T-helper 2 cell (primary cell): ENCODE results near the gene GIPR.
"Not testable (repeated sequence)": the region's sequence is repeated elsewhere in the genome, so short reads cannot be mapped to it uniquely, and the experiment has no call there.

Experiments used
- DNase-seq, 5 experiments: peaks; one replicate each; pipeline versions ENCODE4 v3.0.0 to v3.0.0-alpha.2; 2012 to 2022

Gene GIPR

GRCh38 chr19:45646345-45646698, 21.7 kb upstream of the GIPR start:
- DNase-seq = no peak

DNA sequence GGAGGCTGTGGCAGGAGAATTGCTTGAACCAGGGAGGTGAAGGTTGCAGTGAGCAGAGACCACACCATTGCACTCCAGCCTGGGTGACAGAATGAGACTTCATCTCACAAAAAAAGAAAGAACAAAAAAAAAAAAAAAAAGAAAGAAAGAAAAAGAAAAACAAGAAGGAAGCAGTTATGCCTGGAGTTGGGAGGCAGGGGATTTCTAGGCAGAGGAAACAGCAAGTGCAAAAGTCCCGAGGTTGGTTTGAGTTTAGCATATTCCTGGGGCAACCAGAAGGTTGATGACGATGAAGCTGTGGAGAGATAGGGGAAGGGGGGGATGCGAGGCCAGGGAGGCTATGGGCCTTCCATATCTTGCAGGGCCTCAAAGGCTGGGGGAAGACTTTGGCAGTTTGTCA, 17.3 kb upstream of the GIPR start:
- DNase-seq = no peak

GRCh38 chr19:45653634-45654033, 14.4 kb upstream of the GIPR start:
- no peak for DNase-seq

- DNase-seq = no peak
These were observed 12.9 kb upstream of the GIPR start for GRCh38 chr19:45655073-45655472.

DNA sequence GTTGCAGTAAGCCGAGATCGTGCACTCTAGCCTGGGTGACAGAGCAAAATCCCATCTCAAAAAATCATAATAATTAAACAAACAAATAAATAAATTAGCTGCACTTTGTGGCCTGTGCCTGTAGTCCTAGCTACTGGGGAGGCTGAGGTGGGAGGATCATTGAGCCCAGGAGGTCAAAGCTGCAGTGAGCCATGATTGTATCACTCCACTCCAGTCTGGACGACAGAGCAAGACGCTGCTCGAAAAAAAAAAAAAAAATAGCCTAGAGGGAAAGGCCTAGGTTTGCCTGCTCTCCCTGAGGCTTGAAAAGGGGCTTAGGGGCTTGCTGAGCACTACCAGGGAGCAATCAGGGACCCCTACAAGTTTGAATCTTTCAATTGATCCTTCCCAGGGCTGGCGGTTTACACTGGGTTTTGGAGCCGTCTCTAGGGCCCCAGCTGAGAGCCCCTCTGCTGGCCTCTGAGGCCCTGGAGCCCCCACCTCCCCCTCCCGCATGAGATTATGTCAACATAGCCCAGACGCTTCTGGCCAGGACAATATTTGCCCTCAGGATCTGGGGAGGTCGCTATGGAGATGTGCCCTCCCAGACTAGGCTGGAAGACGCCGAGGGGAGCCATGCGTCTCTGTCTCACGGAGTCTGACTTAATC, 10.4 kb upstream of the GIPR start:
- DNase-seq = no peak

- DNase-seq = no peak
These were observed 8.8 kb upstream of the GIPR start for GRCh38 chr19:45659096-45659729.

GRCh38 chr19:45660636-45661035, 7.4 kb upstream of the GIPR start:
- DNase-seq = no peak

DNA sequence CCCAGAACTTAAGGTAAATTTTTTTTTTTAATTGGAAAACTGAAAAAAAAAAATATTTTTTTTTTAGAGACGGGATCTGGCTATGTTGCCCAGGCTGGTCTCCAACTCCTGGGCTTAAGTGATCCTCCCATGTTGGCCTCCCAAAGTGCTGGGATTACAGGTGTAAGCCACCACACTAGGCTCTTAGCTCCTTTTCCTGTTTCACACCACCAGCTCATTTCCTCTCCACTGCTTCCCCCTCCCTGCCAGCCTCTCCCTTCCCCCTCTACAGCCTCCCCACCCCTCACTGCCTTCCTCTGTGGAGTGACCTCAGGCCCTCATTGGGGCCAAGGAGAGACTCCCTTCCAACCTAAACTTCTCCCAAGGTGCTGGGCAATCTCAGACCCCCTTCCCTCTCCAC, 4.2 kb upstream of the GIPR start:
- DNase-seq = no peak

DNA sequence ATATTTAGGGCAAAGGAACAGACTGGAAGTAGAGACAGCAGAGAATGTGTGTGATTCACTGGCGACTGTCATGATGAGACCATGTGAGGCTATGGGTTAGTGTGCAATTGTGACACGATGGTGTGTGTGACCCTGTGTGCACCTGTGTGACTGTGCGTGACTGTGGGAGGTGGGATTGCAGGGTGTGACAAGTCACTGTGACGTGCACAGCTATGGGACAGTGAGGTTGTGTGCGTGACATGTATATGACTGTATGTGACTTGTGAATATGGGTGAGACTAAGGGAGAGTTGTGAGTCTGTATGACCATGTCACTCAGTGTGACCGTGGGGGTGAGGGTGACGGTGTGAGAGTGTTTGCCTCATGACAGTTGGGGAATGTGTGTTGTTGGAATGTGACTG, 3.4 kb upstream of the GIPR start:
- DNase-seq = no peak

DNA sequence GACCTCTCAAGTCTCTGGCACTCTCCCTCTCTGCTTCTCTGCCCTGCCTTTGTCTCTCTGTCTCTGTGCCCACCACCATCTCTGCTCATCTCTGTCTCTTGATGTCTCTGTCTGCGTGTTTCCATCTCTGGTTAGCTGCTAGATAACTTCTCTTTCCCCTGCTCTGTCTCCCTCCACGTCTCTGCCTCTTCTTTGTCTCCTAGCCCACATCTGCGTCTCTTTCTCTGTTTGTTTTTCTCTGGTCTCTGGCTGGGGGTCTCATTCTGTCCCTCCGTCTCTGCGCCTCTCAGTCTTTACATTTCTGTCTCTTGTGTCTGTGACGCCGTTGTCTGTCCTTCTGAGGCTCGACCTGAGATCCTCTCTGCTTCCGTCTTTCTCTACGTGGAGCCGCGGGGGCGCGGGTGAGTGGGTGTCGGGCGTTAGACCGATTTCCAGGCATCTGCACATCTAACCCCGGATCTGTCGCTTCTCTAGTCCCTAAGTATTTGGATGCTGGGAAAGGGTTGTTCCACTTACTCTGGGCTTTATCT, 386 bp downstream of the GIPR start:
- peak in 1 of 5 experiments; percentile 22 for DNase-seq

- peak; percentile 17 to 53 (median 35) for DNase-seq
These were observed 2.8 kb downstream of the GIPR start for GRCh38 chr19:45670670-45671453.

DNA sequence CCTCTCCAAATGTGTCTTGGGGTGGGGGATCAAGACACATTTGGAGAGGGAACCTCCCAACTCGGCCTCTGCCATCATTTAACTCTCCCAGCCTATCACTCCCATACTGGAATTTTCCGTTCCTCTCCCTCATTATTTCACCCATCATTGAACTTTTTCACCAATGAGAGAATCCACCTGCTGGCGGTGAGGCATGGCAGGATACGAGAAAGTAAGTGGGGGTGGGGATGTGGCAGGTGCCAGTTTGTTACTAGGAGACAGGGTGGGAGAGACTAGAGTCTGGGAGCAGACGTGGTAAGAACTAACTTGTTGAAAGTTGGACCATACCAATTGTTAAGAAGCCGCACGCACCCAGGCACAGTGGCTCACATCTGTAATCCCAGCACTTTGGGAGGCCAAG, 6.9 kb downstream of the GIPR start:
- no peak for DNase-seq

GRCh38 chr19:45676851-45677263, 8.8 kb downstream of the GIPR start:
- DNase-seq = peak; percentile 24 to 54 (median 44)

GRCh38 chr19:45677351-45678230, 9.6 kb downstream of the GIPR start:
- peak; percentile 60 to 94 (median 72) for DNase-seq

DNA sequence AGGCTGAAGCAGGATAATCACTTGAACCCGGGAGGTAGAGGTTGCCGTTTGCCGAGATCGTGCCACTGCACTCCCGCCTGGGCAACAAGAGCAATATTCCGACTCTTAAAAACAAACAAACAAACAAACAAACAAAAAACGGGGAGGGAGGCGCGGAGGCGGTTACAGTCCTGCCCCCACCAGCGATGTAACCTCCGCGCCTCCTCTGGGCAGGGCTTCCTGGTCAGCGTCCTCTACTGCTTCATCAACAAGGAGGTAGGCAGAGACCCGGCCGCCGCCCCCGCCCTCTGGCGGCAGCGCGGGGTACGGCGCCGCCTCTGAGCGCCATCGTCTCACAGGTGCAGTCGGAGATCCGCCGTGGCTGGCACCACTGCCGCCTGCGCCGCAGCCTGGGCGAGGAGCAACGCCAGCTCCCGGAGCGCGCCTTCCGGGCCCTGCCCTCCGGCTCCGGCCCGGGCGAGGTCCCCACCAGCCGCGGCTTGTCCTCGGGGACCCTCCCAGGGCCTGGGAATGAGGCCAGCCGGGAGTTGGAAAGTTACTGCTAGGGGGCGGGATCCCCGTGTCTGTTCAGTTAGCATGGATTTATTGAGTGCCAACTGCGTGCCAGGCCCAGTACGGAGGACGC, 13.5 kb downstream of the GIPR start:
- peak; percentile 73 to 90 (median 81) for DNase-seq

DNA sequence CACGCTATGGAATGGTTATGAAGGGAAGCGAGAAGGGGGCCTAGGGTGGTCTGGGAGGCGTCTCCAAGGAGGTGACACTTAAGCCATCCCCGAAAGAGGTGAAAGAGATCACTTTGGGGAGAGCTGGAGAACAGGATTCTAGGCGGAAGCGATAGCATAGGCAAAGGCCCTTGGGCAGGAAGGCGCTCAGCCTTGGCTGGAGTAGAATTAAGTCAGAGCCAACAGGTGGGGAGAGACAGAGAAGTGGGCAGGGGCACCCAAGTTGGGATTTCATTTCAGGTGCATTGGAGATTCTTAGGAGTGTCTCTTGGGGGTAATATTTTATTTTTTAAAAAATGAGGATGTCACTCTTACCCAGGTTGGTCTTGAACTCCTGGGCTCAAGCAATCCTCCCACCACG, 14.1 kb downstream of the GIPR start:
- DNase-seq = no peak

DNA sequence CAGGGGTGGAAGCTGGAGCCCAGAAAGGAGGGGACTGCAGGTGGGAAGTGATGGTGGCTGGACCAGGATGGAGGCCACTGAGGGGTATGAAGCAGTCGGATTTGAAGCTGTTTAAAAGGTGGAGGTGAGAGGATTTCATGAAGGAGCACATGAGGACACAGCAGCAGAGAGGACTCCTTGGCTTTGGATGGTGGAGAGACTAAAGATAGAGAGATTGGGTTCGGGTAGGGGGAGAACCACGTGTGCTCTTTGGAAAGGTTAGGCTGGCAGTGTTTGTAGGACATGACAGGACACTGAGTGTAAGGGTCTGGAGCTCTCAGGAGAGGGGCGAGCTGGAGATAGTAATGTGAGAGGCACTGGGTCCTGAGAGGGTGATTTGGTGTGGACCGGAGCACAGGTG, 14.9 kb downstream of the GIPR start:
- no peak for DNase-seq

- DNase-seq = not testable (repeated sequence)
These were observed 17.0 kb downstream of the GIPR start for GRCh38 chr19:45685045-45685444.

- no peak for DNase-seq
These were observed 19.6 kb downstream of the GIPR start for GRCh38 chr19:45687599-45687998.

DNA sequence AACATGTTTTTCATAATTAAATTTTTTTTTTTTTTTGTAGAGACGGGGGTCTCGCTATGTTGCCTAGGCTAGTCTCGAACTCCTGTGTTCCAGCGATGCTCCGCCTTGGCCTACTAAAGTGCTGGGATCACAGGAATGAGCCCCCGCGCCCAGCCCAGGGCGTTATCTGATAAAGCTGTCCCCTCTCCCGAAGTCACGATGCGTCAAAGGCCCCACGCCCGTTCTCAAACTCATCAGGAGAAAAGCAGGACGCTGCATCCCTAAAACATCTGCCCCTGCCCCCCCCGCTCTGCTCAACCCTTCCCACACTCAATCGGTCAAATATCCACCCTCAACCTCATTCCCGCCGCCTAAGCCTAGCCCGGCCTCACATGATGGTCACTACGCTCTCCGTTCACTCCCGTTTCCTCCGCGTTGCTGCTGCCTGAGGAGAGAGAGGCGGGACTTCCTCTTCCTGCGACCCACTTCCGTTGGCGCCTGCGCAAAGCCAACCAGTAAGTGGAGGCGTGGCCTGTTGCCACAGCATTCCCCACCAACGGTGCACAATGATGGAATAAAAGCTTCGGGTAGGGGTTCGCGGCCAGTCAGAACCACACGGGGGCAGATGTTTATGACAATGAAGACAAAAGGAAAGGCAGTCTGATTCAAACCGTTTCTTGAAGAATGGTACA, 23.6 kb downstream of the GIPR start, which contains the start of gene SNRPD2:
SNRPD2 (minus strand) TSS at position 438 of the 671 bp plus-strand sequence; CDS start at position 373, 65 bp downstream.
- DNase-seq = peak; percentile 76 to 93 (median 87)
